ENCODE results near the gene ITPR1. TPM values are rescaled to one million over a fixed set of nuclear protein-coding genes. Genes with fewer than 3 reads are reported as not detected.

Gene ITPR1
- polyA plus RNA-seq, 1 of the 3 experiments (the other 2 are of a cell fraction), result 5.9 TPM

DNA sequence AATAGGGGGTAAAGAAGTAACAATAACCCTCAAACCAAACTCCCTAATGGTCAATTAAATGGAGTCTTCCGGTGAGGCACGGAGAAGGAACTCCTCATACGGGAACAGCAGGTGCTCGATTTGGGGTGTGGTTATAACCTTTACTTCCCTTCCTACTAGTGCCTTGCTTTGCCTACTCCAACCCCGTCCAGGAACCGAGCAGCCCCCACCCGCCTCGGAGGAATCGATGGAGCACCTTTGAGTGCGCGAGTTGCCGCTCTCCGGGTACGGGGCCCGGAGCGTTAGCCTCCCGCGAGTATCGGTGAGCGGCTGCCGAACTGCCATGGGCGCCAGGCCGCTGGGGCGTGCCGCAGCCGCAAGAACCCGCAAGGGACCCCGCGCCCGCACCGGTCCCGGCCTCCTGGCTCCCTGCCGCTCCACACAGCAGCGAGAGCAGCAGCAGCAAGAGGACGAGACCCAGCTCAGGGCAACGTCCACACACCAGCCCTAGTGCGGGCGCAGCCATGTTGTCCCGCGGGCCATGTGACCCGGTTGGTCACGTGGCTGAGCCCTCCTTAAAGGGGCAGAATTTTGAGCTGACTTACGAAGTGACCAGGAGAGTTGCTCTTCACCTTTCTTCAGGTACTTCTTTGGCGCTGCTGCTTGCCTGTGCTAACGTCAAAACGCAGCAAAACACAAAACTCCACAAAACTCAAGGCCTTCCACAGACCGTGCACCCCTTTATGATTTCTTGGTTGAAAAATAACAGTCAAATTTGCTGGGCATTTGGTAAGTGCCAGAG, 26.2 kb upstream of the ITPR1 start, which contains the start of gene SUMF1:
Gene SUMF1 (minus strand): TSS at position 529 of the 781 bp plus-strand sequence. CDS start 24 bp downstream, at position 505.
- POLR2A ChIA-PET, result interaction anchor here (0.5 to 1.5 kb wide), 4 partner anchors 26 to 66 kb away, joined by 4 to 17 read pairs (median 4); partner anchors contain the start of gene ITPR1
- TF ChIP-seq ELF1 (IDR thresholded peaks at IDR 0.05) (peak; percentile 56; the same call in 1 of the 2 replicates), SMC3 (IDR thresholded peaks at IDR 0.05; ENCODE audit: low read depth, low read length) (peak; percentile 14; the same call in 1 of the 2 replicates), RFX5 (IDR thresholded peaks at IDR 0.05; ENCODE audit: low read length) (no peak), RCOR1 (IDR thresholded peaks at IDR 0.05; ENCODE audit: low read length) (peak; percentile 67), NFIC (IDR thresholded peaks at IDR 0.05; ENCODE audit: borderline replicate concordance) (peak; percentile 25; the same call in 1 of the 2 replicates), MXI1 (IDR thresholded peaks at IDR 0.05; ENCODE audit: low read depth, low read length) (peak; percentile 95), FOXM1 (IDR thresholded peaks at IDR 0.05; ENCODE audit: low read depth) (no peak), POLR2AphosphoS5 (IDR thresholded peaks at IDR 0.05; ENCODE audit: low read depth, low read length) (peak; percentile 74), CHD2 (IDR thresholded peaks at IDR 0.05; ENCODE audit: low read length, partially characterized antibody) (peak; percentile 45), TAF1 (IDR thresholded peaks at IDR 0.05; ENCODE audit: borderline replicate concordance, low read depth, low read length) (peak; percentile 84), EZH2phosphoT487 (IDR thresholded peaks at IDR 0.05; ENCODE audit: borderline replicate concordance, low read depth) (no peak), JUND (IDR thresholded peaks at IDR 0.05) (0 out of 2 replicates have a peak, but pooled peaks have one; percentile 23), NRF1 (IDR thresholded peaks at IDR 0.05; ENCODE audit: low read depth, low read length) (no peak), YY1 (IDR thresholded peaks at IDR 0.05; ENCODE audit: low read depth) (peak; percentile 99), SIN3A (IDR thresholded peaks at IDR 0.05; ENCODE audit: borderline replicate concordance, low read depth, low read length) (peak; percentile 81), FOXJ3 (CRISPR knock-in tag; IDR thresholded peaks at IDR 0.05) (no peak)
- TF ChIP-seq, protein P1, sequence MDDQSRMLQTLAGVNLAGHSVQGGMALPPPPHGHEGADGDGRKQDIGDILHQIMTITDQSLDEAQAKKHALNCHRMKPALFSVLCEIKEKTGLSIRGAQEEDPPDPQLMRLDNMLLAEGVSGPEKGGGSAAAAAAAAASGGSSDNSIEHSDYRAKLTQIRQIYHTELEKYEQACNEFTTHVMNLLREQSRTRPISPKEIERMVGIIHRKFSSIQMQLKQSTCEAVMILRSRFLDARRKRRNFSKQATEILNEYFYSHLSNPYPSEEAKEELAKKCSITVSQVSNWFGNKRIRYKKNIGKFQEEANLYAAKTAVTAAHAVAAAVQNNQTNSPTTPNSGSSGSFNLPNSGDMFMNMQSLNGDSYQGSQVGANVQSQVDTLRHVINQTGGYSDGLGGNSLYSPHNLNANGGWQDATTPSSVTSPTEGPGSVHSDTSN (IDR thresholded peaks at IDR 0.05), result no peak
- TF ChIP-seq, protein P2, sequence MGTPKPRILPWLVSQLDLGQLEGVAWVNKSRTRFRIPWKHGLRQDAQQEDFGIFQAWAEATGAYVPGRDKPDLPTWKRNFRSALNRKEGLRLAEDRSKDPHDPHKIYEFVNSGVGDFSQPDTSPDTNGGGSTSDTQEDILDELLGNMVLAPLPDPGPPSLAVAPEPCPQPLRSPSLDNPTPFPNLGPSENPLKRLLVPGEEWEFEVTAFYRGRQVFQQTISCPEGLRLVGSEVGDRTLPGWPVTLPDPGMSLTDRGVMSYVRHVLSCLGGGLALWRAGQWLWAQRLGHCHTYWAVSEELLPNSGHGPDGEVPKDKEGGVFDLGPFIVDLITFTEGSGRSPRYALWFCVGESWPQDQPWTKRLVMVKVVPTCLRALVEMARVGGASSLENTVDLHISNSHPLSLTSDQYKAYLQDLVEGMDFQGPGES (IDR thresholded peaks at IDR 0.05; ENCODE audit: low read depth, low read length), result no peak
- TF ChIP-seq, protein P3, sequence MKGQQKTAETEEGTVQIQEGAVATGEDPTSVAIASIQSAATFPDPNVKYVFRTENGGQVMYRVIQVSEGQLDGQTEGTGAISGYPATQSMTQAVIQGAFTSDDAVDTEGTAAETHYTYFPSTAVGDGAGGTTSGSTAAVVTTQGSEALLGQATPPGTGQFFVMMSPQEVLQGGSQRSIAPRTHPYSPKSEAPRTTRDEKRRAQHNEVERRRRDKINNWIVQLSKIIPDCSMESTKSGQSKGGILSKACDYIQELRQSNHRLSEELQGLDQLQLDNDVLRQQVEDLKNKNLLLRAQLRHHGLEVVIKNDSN (IDR thresholded peaks at IDR 0.05; ENCODE audit: borderline replicate concordance, low read depth), result peak; percentile 100
- TF ChIP-seq, protein P4, sequence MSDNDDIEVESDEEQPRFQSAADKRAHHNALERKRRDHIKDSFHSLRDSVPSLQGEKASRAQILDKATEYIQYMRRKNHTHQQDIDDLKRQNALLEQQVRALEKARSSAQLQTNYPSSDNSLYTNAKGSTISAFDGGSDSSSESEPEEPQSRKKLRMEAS (IDR thresholded peaks at IDR 0.05; ENCODE audit: low read depth), result peak; percentile 96
- TF ChIP-seq, protein P5, sequence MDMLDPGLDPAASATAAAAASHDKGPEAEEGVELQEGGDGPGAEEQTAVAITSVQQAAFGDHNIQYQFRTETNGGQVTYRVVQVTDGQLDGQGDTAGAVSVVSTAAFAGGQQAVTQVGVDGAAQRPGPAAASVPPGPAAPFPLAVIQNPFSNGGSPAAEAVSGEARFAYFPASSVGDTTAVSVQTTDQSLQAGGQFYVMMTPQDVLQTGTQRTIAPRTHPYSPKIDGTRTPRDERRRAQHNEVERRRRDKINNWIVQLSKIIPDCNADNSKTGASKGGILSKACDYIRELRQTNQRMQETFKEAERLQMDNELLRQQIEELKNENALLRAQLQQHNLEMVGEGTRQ (IDR thresholded peaks at IDR 0.05; ENCODE audit: borderline replicate concordance, low read depth, low read length), result peak; percentile 98
- TF ChIP-seq, protein P6, sequence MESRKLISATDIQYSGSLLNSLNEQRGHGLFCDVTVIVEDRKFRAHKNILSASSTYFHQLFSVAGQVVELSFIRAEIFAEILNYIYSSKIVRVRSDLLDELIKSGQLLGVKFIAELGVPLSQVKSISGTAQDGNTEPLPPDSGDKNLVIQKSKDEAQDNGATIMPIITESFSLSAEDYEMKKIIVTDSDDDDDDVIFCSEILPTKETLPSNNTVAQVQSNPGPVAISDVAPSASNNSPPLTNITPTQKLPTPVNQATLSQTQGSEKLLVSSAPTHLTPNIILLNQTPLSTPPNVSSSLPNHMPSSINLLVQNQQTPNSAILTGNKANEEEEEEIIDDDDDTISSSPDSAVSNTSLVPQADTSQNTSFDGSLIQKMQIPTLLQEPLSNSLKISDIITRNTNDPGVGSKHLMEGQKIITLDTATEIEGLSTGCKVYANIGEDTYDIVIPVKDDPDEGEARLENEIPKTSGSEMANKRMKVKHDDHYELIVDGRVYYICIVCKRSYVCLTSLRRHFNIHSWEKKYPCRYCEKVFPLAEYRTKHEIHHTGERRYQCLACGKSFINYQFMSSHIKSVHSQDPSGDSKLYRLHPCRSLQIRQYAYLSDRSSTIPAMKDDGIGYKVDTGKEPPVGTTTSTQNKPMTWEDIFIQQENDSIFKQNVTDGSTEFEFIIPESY (IDR thresholded peaks at IDR 0.05; ENCODE audit: borderline replicate concordance, low read depth), result no peak

More for the DNA sequence above, 26.2 kb upstream of the ITPR1 start, which contains the start of gene SUMF1:
- peak; percentile 96 for DNase-seq
- H3K9me2 ChIP-seq, result no peaks in the 10 kb centered on the region
- peaks cover 0 to 4% of the 10 kb centered on the region in 2 experiments; a peak in 1 of 4 replicates for H3K4me1 ChIP-seq (ENCODE audit: control insufficient read depth in 1 of 2, insufficient read depth in 2 of 2, low read depth in 1 of 2, low read length in 1 of 2)
- H3K27me3 ChIP-seq (ENCODE audit: insufficient read depth), result no peaks in the 10 kb centered on the region
- H3K36me3 ChIP-seq (replicated peaks in 1 of 2; ENCODE audit: control insufficient read depth in 1 of 2, insufficient read depth in 2 of 2, low read length in 1 of 2), result no peaks in the 10 kb centered on the region
- H3K27ac ChIP-seq (ENCODE audit: low read depth in 2 of 2, low read length in 1 of 2), result peak within 1 kb of the TSS; percentile 11 to 71; a peak in 3 of 4 replicates
- H3K9ac ChIP-seq, result peak within 1 kb of the TSS; percentile 97
- H3K4me3 ChIP-seq (ENCODE audit: low read depth in 2 of 2, low read length in 1 of 2), result peak within 1 kb of the TSS; percentile 81 to 99
- H3K4me2 ChIP-seq, result peak within 1 kb of the TSS; percentile 78
- peaks cover 14% of the 10 kb centered on the region for H3K79me2 ChIP-seq (ENCODE audit: insufficient read depth)
- CTCF ChIA-PET, result interaction anchor here (1.0 to 1.8 kb wide), 4 partner anchors 27 to 167 kb away, joined by 3 to 8 read pairs (median 4); no protein-coding TSS in a partner anchor
- no peaks in the 10 kb centered on the region for H3F3A ChIP-seq (replicated peaks; ENCODE audit: insufficient read depth)
- H2AFZ ChIP-seq (ENCODE audit: low read depth), result peak within 1 kb of the TSS; percentile 100
- 2% methylated on average over 17 of the region's 47 CpGs for WGBS (ENCODE audit: low lambda C conversion rate)
- no peaks in the 10 kb centered on the region for H3K9me3 ChIP-seq
- H4K20me1 ChIP-seq (ENCODE audit: insufficient read depth), result no peaks in the 10 kb centered on the region

All from SK-N-SH (cell line).